ENCODE results near the gene TBC1D30.

DNA sequence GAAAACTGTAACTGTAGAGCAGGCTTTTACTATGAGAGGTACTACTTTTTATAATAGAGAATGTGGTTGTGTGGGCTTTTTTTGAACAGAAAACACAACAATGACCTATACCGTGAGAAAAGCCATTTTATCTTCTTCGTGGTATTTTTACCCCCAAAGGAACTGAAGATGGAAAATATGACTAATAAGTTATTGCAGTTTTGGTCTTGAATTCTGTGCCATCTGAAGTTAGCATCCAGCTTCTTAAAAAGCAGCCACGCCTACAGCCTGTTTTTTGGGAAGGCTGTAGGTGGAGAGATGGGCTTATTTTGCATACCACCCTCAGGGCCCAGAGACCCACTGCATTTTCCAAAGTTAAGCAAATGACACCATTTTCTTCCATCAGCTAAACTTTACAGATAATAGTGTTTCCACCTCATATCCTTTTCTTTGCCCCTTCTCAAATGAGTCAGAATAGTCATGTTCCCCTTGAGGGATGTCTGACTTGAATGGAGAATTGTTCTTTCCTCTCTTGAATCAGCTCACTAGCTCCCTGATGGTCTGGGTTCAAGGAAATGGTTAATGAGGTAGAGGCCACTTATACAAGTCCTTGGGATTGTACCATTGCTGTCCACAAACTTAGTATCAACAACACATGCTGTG, 53.0 kb downstream of the TBC1D30 start:
- TF ChIP-seq ZC3H10 (CRISPR knock-in tag; IDR thresholded peaks at IDR 0.05) (no peak), ZNF70 (CRISPR knock-in tag; IDR thresholded peaks at IDR 0.05) (no peak), ARNTL (CRISPR knock-in tag; IDR thresholded peaks at IDR 0.05; ENCODE audit: borderline replicate concordance, low read depth) (no peak)
